K562 (cell line): ENCODE measurements around the gene HSP90AA1. TPM values are rescaled to one million over a fixed set of nuclear protein-coding genes. Genes with fewer than 3 reads are reported as not detected.

Experiments
- ATAC-seq: fragments of 200-7000 bp; cut with Tn5 transposase; 3 replicates; pipeline ENCODE4 v1.9.1; 2020; ENCODE audit warnings: moderate library complexity
- BruUV-seq: library from RNA; stranded (reverse); fragments of 400-500 nt; replicated peaks from 2 replicates; lab custom pipeline; 2021; lab: Mats Ljungman, UMichigan
- CTCF ChIA-PET: fragments of 300-600 bp; formaldehyde crosslinking; extraction: SDS; loops from one replicate; lab custom pipeline; 2021; ENCODE audit warnings: low intra/inter-chr PET ratio; lab: Yijun Ruan, JAX
- POLR2A ChIA-PET: fragments of 300-600, 350-650 bp; sonication (Branson Sonifier 250); formaldehyde crosslinking; extraction: SDS; loops from one replicate; lab custom pipeline; 2021; ENCODE audit warnings: antibody characterized with exemption, inconsistent platforms; lab: Yijun Ruan, JAX
- DNase-seq, 4 experiments: peaks; one replicate each; pipeline versions ENCODE4 v3.0.0 to v3.0.0-alpha.2; 2011 to 2018; ENCODE audit warnings: low spot score in 3 of 4, mixed read lengths in 3 of 4; ENCODE audit errors: extremely low read depth in 1 of 4
- FAIRE-seq: peaks from 2 replicates; lab custom pipeline; 2011; peaks lifted over from hg19 to GRCh38; lab: Jason Lieb, UNC
- H2AFZ ChIP-seq: 2 replicates; pipeline ENCODE4 v1.6.0; 2011; ENCODE audit warnings: low read depth, low read length, control low read depth, inconsistent platforms
- H3K27ac ChIP-seq: fragments of 200-600 bp; 3 replicates; pipeline ENCODE4 v1.8.0; 2011; ENCODE audit warnings: low read depth, mild to moderate bottlenecking, control low read depth, inconsistent platforms, low read length, moderate library complexity, mixed read lengths; ENCODE audit errors: extremely low read depth
- H3K27me3 ChIP-seq, 2 experiments: fragments of 300-600 bp in 1 of 2; 2 replicates in 1 of 2; 3 replicates in 1 of 2; pipeline versions ENCODE4 v1.6.0 to v1.8.0; 2011; ENCODE audit warnings: inconsistent platforms in 2 of 2, low read length in 2 of 2, mild to moderate bottlenecking in 1 of 2, mixed read lengths in 1 of 2, moderate library complexity in 1 of 2; ENCODE audit not compliant: control insufficient read depth in 2 of 2, insufficient read depth in 2 of 2
- H3K36me3 ChIP-seq: fragments of 300-600 bp; 3 replicates; pipeline ENCODE4 v1.8.0; 2011; ENCODE audit warnings: mild to moderate bottlenecking, low read length, inconsistent platforms; ENCODE audit not compliant: control insufficient read depth, insufficient read depth
- H3K4me1 ChIP-seq, 2 experiments: fragments of 200-600 bp in 1 of 2; replicated peaks in 1 of 2; 2 replicates in 1 of 2; 3 replicates in 1 of 2; pipeline versions ENCODE4 v1.5.1 to v1.8.0; 2011; ENCODE audit warnings: inconsistent platforms in 2 of 2, low read length in 2 of 2, mild to moderate bottlenecking in 1 of 2, mixed read lengths in 1 of 2, moderate library complexity in 1 of 2; ENCODE audit not compliant: control insufficient read depth in 2 of 2, insufficient read depth in 2 of 2
- H3K4me2 ChIP-seq: 2 replicates; pipeline ENCODE4 v1.6.1; 2011; ENCODE audit warnings: low read length, control low read depth, inconsistent platforms, mixed read lengths; ENCODE audit not compliant: insufficient read depth
- H3K4me3 ChIP-seq: fragments of 200-600 bp; sonication (generic), shearing (Covaris generic); 2 replicates; pipeline ENCODE4 v1.5.1; 2016; ENCODE audit warnings: control low read depth, inconsistent platforms
- H3K79me2 ChIP-seq: fragments of 200-600 bp; 3 replicates; pipeline ENCODE4 v1.8.0; 2011; ENCODE audit warnings: low read length, inconsistent platforms; ENCODE audit not compliant: control insufficient read depth, insufficient read depth
- H3K9ac ChIP-seq, 2 experiments: 2 replicates each; pipeline versions ENCODE4 v1.6.0 to v1.6.1; 2011; ENCODE audit warnings: low read depth in 2 of 2, low read length in 2 of 2, control low read depth in 1 of 2, inconsistent platforms in 1 of 2, mild to moderate bottlenecking in 1 of 2, mixed read lengths in 1 of 2; ENCODE audit not compliant: insufficient read depth in 1 of 2
- H3K9me1 ChIP-seq: one replicate; pipeline ENCODE4 v1.6.0; 2011; ENCODE audit warnings: inconsistent platforms, mild to moderate bottlenecking, low read length, moderate library complexity; ENCODE audit not compliant: control insufficient read depth, insufficient read depth
- H3K9me3 ChIP-seq: replicated peaks from 2 replicates; pipeline ENCODE4 v1.5.1; 2011; ENCODE audit warnings: low read depth, low read length, inconsistent platforms; ENCODE audit not compliant: control insufficient read depth, insufficient read depth
- H4K20me1 ChIP-seq: replicated peaks from 2 replicates; pipeline ENCODE4 v1.6.1; 2011; ENCODE audit warnings: low read length, inconsistent platforms, mixed read lengths; ENCODE audit not compliant: control insufficient read depth, insufficient read depth
- EGR1 ChIP-seq: fragments of 450-650 bp; conservative IDR thresholded peaks from 2 replicates; pipeline ENCODE4 v1.6.1; 2017; ENCODE audit warnings: mild to moderate bottlenecking
- FOXM1 ChIP-seq, 2 experiments: fragments of 450-650 bp in 1 of 2; sonication (generic) in 1 of 2; formaldehyde crosslinking in 1 of 2; IDR thresholded peaks; 2 replicates each; pipeline versions ENCODE4 v1.6.1 to v1.9.0; 2017 to 2022; ENCODE audit warnings: low read depth in 2 of 2, mild to moderate bottlenecking in 2 of 2, missing genetic modification reagents in 1 of 2, moderate library complexity in 1 of 2
- GABPB1 ChIP-seq: sonication (generic); formaldehyde crosslinking; IDR thresholded peaks from 2 replicates; pipeline ENCODE4 v1.8.0; 2022; ENCODE audit warnings: mild to moderate bottlenecking, missing genetic modification reagents
- GATAD2B ChIP-seq: fragments of 450-650 bp; IDR thresholded peaks from 2 replicates; pipeline ENCODE4 v1.6.1; 2017; ENCODE audit warnings: mild to moderate bottlenecking, borderline replicate concordance
- NCOR1 ChIP-seq: fragments of 450-650 bp; IDR thresholded peaks from 2 replicates; pipeline ENCODE4 v1.6.1; 2016; ENCODE audit warnings: mild to moderate bottlenecking, moderate library complexity
- NELFE ChIP-seq: IDR thresholded peaks from 2 replicates; pipeline ENCODE4 v1.6.1; 2011; ENCODE audit warnings: mild to moderate bottlenecking; ENCODE audit not compliant: insufficient read depth, insufficient read length
- SRSF1 ChIP-seq: fragments of 200-400 bp; formaldehyde crosslinking; IDR thresholded peaks from 2 replicates; pipeline ENCODE4 v1.6.1; 2017; ENCODE audit warnings: mild to moderate bottlenecking, low read depth, low read length, moderate library complexity
- TSC22D4 ChIP-seq: fragments of 450-650 bp; IDR thresholded peaks from 2 replicates; pipeline ENCODE4 v1.6.1; 2016; ENCODE audit warnings: missing genetic modification characterization, missing biosample characterization, control low read depth
- ZNF354B ChIP-seq: fragments of 250-450 bp; sonication (Bioruptor Pico); IDR thresholded peaks from 2 replicates; pipeline ENCODE4 v1.4.0; 2020
- ZNF586 ChIP-seq: fragments of 450-650 bp; formaldehyde crosslinking; conservative IDR thresholded peaks from 2 replicates; pipeline ENCODE4 v1.4.0; 2020; ENCODE audit warnings: mild to moderate bottlenecking, moderate library complexity
- WGBS: fragments of 100-300 bp; shearing (Covaris generic); methylation state at CpG from one replicate; pipeline ENCODE4 v1.1.6; 2016; ENCODE audit warnings: low coverage, mixed read lengths; ENCODE audit not compliant: insufficient coverage; ENCODE audit errors: missing lambda C conversion rate; 5-methylcytosine and 5-hydroxymethylcytosine counted together
- in situ Hi-C: fragments of 300-500 bp; cut with MboI; formaldehyde crosslinking; loops from 4 replicates; pipeline ENCODE4 v1.15.0; 2018; ENCODE audit warnings: inconsistent platforms, mixed read lengths
- intact Hi-C: fragments of 100-400 bp; cut with micrococcal nuclease; formaldehyde crosslinking; loops from 2 replicates; pipeline ENCODE4 v1.14.2; 2022
- polyA plus RNA-seq, 8 experiments: library from polyadenylated mRNA; depleted of rRNA in 4 of 8; stranded (reverse) in 5 of 8; unstranded in 3 of 8; fragments of >200 nt; fragmentation: Nextera tagmentation in 2 of 8; fragmentation: Illumina TruSeq in 1 of 8; extraction: Ambion mirVana in 2 of 8; extraction: Trizol in 1 of 8; gene quantifications; 2 replicates each; pipeline versions ENCODE4 v1.2.1 to v1.2.3, GENCODE V29; 2011 to 2014; ENCODE audit warnings: inconsistent platforms in 1 of 8, missing spikeins in 1 of 8
- total RNA-seq, 7 experiments: library from RNA; depleted of rRNA in 6 of 7; stranded (reverse); fragments of >200 nt in 6 of 7; fragmentation: Illumina TruSeq in 2 of 7; extraction: Trizol in 2 of 7; gene quantifications; 2 replicates each; pipeline versions ENCODE4 v1.2.1 to v1.2.3, GENCODE V29; 2011 to 2021; ENCODE audit warnings: low replicate concordance in 1 of 7
- TF ChIP-seq, protein P1 (sequence below): IDR thresholded peaks from 2 replicates; pipeline ENCODE4 v1.6.1; 2011; ENCODE audit warnings: borderline replicate concordance, low read depth, mild to moderate bottlenecking, moderate library complexity, low read length; ENCODE audit not compliant: insufficient read depth, poor library complexity, severe bottlenecking
- TF ChIP-seq, protein P2 (sequence below): sonication (generic); formaldehyde crosslinking; IDR thresholded peaks from 2 replicates; pipeline ENCODE4 v1.8.0; 2022; ENCODE audit warnings: missing genetic modification reagents, mild to moderate bottlenecking, borderline replicate concordance
- TF ChIP-seq, protein P3 (sequence below): fragments of 450-650 bp; IDR thresholded peaks from 2 replicates; pipeline ENCODE4 v1.7.1; 2018; ENCODE audit warnings: mild to moderate bottlenecking, low read depth; ENCODE audit not compliant: partially characterized antibody

Gene HSP90AA1
- total and polyA plus RNA-seq, 9 of the 15 experiments (the other 6 are each of a cell fraction or from before 2014, with no cell fraction given): 377 to 1,731 (median 879) TPM

DNA sequence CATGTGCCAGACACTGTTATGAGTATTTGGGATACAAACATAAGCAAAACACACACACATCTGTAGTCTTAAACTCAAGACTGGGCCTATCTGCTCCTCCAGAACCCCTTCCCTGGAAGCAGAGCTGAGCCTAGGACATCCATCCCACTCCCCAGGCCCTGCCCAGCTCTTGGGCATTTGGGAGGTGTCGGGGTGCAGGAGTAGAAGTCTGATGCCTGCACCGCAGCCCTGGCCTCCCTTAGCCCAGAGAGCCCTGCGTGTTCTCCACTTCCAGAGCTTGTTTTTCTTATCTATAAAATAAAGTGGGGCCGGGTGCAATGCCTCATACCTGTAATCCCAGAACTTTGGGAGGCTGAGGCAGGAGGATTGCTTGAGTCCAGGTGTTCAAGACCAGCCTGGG, 11.7 kb downstream of the HSP90AA1 start:
- Histone ChIP-seq H3K9me3 (no peaks in the 10 kb centered on the region), H3K27ac (no peak overlapping the region), H3K4me2 (no peak overlapping the region), H2AFZ (no peak overlapping the region), H3K4me3 (no peak overlapping the region), H3K4me1 (peaks cover 0 to 6% of the 10 kb centered on the region in 2 experiments; a peak in 2 of 5 replicates), H3K9ac (no peak overlapping the region), H3K27me3 (no peaks in the 10 kb centered on the region), H3K9me1 (no peaks in the 10 kb centered on the region), H3K79me2 (peaks cover 2% of the 10 kb centered on the region; the same call in 2 of the 3 replicates), H4K20me1 (no peaks in the 10 kb centered on the region), H3K36me3 (peaks cover 9% of the 10 kb centered on the region)
- ATAC-seq (no peak), DNase-seq (no peak), FAIRE-seq (no peak)
- ChIA-PET POLR2A (interaction anchor here (0.7 to 1.1 kb wide), 3 partner anchors 8 to 10 kb away, joined by 3 to 5 read pairs (median 4); no protein-coding TSS in a partner anchor), CTCF (no interaction called here)
- intact Hi-C loops (no loop called here), in situ Hi-C loops (no loop called here)
- WGBS: 58% methylated on average over 4 of the region's 4 CpGs
- BruUV-seq: no TSS peak
- TF ChIP-seq, protein P1, sequence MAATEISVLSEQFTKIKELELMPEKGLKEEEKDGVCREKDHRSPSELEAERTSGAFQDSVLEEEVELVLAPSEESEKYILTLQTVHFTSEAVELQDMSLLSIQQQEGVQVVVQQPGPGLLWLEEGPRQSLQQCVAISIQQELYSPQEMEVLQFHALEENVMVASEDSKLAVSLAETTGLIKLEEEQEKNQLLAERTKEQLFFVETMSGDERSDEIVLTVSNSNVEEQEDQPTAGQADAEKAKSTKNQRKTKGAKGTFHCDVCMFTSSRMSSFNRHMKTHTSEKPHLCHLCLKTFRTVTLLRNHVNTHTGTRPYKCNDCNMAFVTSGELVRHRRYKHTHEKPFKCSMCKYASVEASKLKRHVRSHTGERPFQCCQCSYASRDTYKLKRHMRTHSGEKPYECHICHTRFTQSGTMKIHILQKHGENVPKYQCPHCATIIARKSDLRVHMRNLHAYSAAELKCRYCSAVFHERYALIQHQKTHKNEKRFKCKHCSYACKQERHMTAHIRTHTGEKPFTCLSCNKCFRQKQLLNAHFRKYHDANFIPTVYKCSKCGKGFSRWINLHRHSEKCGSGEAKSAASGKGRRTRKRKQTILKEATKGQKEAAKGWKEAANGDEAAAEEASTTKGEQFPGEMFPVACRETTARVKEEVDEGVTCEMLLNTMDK: no peak
- TF ChIP-seq ZNF354B (CRISPR knock-in tag) (no peak), NELFE (no peak), FOXM1 (IDR thresholded peaks at IDR 0.05; ENCODE audit: low read depth) (no peak), FOXM1 (CRISPR knock-in tag; IDR thresholded peaks at IDR 0.05; ENCODE audit: low read depth) (no peak), ZNF586 (no peak), GABPB1 (CRISPR knock-in tag) (no peak), TSC22D4 (no peak), EGR1 (no peak), SRSF1 (no peak), NCOR1 (no peak), GATAD2B (no peak)
- TF ChIP-seq, protein P2, sequence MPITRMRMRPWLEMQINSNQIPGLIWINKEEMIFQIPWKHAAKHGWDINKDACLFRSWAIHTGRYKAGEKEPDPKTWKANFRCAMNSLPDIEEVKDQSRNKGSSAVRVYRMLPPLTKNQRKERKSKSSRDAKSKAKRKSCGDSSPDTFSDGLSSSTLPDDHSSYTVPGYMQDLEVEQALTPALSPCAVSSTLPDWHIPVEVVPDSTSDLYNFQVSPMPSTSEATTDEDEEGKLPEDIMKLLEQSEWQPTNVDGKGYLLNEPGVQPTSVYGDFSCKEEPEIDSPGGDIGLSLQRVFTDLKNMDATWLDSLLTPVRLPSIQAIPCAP (CRISPR knock-in tag): no peak
- TF ChIP-seq, protein P3, sequence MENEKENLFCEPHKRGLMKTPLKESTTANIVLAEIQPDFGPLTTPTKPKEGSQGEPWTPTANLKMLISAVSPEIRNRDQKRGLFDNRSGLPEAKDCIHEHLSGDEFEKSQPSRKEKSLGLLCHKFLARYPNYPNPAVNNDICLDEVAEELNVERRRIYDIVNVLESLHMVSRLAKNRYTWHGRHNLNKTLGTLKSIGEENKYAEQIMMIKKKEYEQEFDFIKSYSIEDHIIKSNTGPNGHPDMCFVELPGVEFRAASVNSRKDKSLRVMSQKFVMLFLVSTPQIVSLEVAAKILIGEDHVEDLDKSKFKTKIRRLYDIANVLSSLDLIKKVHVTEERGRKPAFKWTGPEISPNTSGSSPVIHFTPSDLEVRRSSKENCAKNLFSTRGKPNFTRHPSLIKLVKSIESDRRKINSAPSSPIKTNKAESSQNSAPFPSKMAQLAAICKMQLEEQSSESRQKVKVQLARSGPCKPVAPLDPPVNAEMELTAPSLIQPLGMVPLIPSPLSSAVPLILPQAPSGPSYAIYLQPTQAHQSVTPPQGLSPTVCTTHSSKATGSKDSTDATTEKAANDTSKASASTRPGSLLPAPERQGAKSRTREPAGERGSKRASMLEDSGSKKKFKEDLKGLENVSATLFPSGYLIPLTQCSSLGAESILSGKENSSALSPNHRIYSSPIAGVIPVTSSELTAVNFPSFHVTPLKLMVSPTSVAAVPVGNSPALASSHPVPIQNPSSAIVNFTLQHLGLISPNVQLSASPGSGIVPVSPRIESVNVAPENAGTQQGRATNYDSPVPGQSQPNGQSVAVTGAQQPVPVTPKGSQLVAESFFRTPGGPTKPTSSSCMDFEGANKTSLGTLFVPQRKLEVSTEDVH: no peak
